CD4-positive, CD25-positive, alpha-beta regulatory T cell (primary cell): ENCODE data around the gene MAP3K13. TPM values are rescaled to one million over a fixed set of nuclear protein-coding genes. Genes with fewer than 3 reads are reported as not detected.

Source experiments
- ATAC-seq, 2 donors: fragments of 150-1000 bp; cut with Tn5 transposase; one replicate each; pipeline ENCODE4 v1.10.0; 2021; ENCODE audit warnings: low read depth in 2 of 2, moderate number of reproducible peaks in 2 of 2, moderate library complexity in 1 of 2
- DNase-seq, 3 donors: peaks; one replicate each; pipeline versions ENCODE4 v3.0.0 to v3.0.0-alpha.2; 2012 to 2022; ENCODE audit warnings: mixed read lengths in 1 of 3
- H3K27ac ChIP-seq: one replicate; pipeline ENCODE4 v1.7.0; 2013; ENCODE audit warnings: mild to moderate bottlenecking, low read length; ENCODE audit not compliant: insufficient read depth, poor library complexity, severe bottlenecking
- H3K27me3 ChIP-seq: one replicate; pipeline ENCODE4 v1.7.0; 2013; ENCODE audit warnings: low read length; ENCODE audit not compliant: control insufficient read depth, insufficient read depth
- H3K36me3 ChIP-seq: one replicate; pipeline ENCODE4 v1.7.0; 2013; ENCODE audit warnings: mild to moderate bottlenecking, low read length, moderate library complexity; ENCODE audit not compliant: control insufficient read depth, insufficient read depth
- H3K4me1 ChIP-seq: 2 replicates; pipeline ENCODE4 v1.7.0; 2013; ENCODE audit warnings: mild to moderate bottlenecking, low read length; ENCODE audit not compliant: insufficient read depth, control insufficient read depth, poor library complexity, severe bottlenecking
- H3K4me3 ChIP-seq: one replicate; pipeline ENCODE4 v1.7.0; 2013; ENCODE audit warnings: low read depth, mild to moderate bottlenecking, low read length, moderate library complexity
- H3K9me3 ChIP-seq, 2 experiments: 1 replicate in 1 of 2; 2 replicates in 1 of 2; pipeline ENCODE4 v1.7.0; 2013; ENCODE audit warnings: low read length in 2 of 2, mild to moderate bottlenecking in 1 of 2, moderate library complexity in 1 of 2; ENCODE audit not compliant: control insufficient read depth in 2 of 2
- H3K27ac Mint-ChIP-seq, 3 donors: one replicate each; pipeline ENCODE4 v1.8.0; 2020 to 2022; ENCODE audit warnings: mild to moderate bottlenecking in 3 of 3, mixed read lengths in 3 of 3, moderate library complexity in 2 of 3
- H3K27me3 Mint-ChIP-seq: one replicate; pipeline ENCODE4 v1.8.0; 2022; ENCODE audit warnings: mild to moderate bottlenecking, mixed read lengths
- H3K36me3 Mint-ChIP-seq: one replicate; pipeline ENCODE4 v1.8.0; 2020; ENCODE audit warnings: mixed read lengths
- H3K4me1 Mint-ChIP-seq, 4 donors: one replicate each; pipeline ENCODE4 v1.8.0; 2020 to 2022; ENCODE audit warnings: mixed read lengths in 4 of 4, mild to moderate bottlenecking in 1 of 4
- H3K4me3 Mint-ChIP-seq, 4 donors: one replicate each; pipeline ENCODE4 v1.8.0; 2020 to 2022; ENCODE audit warnings: mild to moderate bottlenecking in 4 of 4, mixed read lengths in 4 of 4, moderate library complexity in 3 of 4
- H3K9me3 Mint-ChIP-seq, 7 donors: one replicate each; pipeline ENCODE4 v1.8.0; 2020 to 2022; ENCODE audit warnings: mixed read lengths in 7 of 7, mild to moderate bottlenecking in 3 of 7, moderate library complexity in 2 of 7
- polyA plus RNA-seq, 4 donors: library from polyadenylated mRNA; unstranded; fragments of 300-500 nt; fragmentation: Illumina TruSeq; gene quantifications; one replicate each; pipeline ENCODE4 v1.2.3, GENCODE V29; 2021
- total RNA-seq: library from RNA; stranded (reverse); gene quantifications from one replicate; pipeline ENCODE4 v1.2.3, GENCODE V29; 2022

Gene MAP3K13
- total and polyA plus RNA-seq, 5 donors from 2014 or later, result 3.7 to 29.7 (median 22.2) TPM

DNA sequence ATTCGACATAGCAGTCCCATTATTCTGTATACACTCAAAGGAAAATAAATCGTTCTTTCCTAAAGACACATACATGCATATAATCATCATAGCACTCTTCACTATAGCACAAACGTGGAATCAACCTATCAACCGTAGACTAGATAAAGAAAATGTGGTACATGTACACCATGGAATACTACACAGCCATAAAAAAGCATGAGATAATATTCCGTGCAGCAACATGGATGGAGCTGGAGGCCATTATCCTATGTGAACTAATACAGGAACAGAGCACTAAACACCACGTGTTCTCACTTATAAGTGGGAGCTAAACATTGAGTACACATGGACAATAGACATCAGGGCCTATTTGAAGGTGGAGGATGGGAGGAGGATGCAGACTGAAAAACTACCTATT lies 12.1 kb upstream of the MAP3K13 start:
- Histone ChIP-seq H3K27me3 (peaks cover 1% of the 10 kb centered on the region), H3K27ac (no peak overlapping the region), H3K9me3 (no peaks in the 10 kb centered on the region), H3K36me3 (no peaks in the 10 kb centered on the region), H3K4me1 (no peaks in the 10 kb centered on the region), H3K4me3 (no peak overlapping the region)
- Mint-ChIP-seq H3K9me3 (peaks cover 0 to 8% (median 2%) of the 10 kb centered on the region in 7 donors), H3K27me3 (peaks cover 14% of the 10 kb centered on the region), H3K27ac (no peak overlapping the region), H3K4me3 (no peak overlapping the region), H3K4me1 (no peaks in the 10 kb centered on the region), H3K36me3 (no peaks in the 10 kb centered on the region)
- DNase-seq (no peak), ATAC-seq (no peak)

DNA sequence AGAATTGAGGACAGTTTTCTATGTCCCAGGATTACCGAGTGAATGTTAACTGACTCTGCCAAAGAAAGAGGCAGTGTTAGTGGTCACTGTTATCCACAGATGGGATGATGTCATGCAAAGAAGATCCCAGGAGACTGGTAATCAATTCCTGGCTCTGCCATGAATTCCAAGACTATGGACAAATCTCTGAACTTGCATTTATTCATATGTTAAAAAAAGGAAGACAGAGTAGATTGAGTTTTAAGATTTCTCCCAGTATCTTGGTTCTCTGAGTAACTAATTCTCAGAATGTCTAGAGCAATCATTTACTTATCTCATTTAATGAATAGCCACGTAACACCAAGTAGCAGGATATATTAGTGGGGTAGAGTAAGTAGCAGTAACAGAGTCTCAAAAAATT lies 11.5 kb upstream of the MAP3K13 start:
- ATAC-seq (no peak), DNase-seq (no peak)
- Mint-ChIP-seq H3K4me3 (no peak overlapping the region), H3K9me3 (peaks cover 0 to 8% (median 2%) of the 10 kb centered on the region in 7 donors), H3K27ac (no peak overlapping the region), H3K4me1 (no peaks in the 10 kb centered on the region), H3K27me3 (peaks cover 15% of the 10 kb centered on the region), H3K36me3 (no peaks in the 10 kb centered on the region)
- H3K27me3 ChIP-seq, result no peaks in the 10 kb centered on the region
- H3K4me1 ChIP-seq, result no peaks in the 10 kb centered on the region
- no peaks in the 10 kb centered on the region for H3K36me3 ChIP-seq
- no peak overlapping the region for H3K27ac ChIP-seq
- no peak overlapping the region for H3K4me3 ChIP-seq
- H3K9me3 ChIP-seq, result no peaks in the 10 kb centered on the region

DNA sequence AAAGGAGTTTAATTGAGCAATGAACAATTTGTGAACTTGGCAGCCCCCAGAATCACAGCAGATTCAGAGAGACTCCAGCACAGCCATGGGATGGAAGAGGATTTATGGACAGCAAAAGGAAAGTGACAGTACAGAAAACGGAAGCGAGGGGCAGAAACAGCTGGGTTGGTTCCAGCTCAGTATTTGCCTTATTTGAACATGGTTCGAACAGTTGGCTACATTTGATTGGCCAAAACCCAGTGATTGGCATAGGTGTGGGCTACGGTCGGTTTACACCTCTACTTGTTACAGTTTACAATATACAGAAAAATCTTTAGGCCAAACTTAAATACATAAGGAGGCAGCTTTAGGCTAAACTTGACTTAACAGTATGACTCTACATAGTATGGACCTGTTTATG lies 9.7 kb upstream of the MAP3K13 start:
- Histone ChIP-seq H3K27me3 (no peaks in the 10 kb centered on the region), H3K9me3 (no peaks in the 10 kb centered on the region), H3K27ac (no peak overlapping the region), H3K4me1 (no peaks in the 10 kb centered on the region), H3K36me3 (no peaks in the 10 kb centered on the region), H3K4me3 (no peak overlapping the region)
- no peaks in the 10 kb centered on the region for H3K36me3 Mint-ChIP-seq
- no peaks in the 10 kb centered on the region for H3K4me1 Mint-ChIP-seq
- DNase-seq (no peak), ATAC-seq (no peak)
- H3K27me3 Mint-ChIP-seq, result peaks cover 22% of the 10 kb centered on the region
- H3K4me3 Mint-ChIP-seq, result no peak overlapping the region
- no peak overlapping the region for H3K27ac Mint-ChIP-seq
- peaks cover 0 to 8% (median 2%) of the 10 kb centered on the region in 7 donors for H3K9me3 Mint-ChIP-seq

DNA sequence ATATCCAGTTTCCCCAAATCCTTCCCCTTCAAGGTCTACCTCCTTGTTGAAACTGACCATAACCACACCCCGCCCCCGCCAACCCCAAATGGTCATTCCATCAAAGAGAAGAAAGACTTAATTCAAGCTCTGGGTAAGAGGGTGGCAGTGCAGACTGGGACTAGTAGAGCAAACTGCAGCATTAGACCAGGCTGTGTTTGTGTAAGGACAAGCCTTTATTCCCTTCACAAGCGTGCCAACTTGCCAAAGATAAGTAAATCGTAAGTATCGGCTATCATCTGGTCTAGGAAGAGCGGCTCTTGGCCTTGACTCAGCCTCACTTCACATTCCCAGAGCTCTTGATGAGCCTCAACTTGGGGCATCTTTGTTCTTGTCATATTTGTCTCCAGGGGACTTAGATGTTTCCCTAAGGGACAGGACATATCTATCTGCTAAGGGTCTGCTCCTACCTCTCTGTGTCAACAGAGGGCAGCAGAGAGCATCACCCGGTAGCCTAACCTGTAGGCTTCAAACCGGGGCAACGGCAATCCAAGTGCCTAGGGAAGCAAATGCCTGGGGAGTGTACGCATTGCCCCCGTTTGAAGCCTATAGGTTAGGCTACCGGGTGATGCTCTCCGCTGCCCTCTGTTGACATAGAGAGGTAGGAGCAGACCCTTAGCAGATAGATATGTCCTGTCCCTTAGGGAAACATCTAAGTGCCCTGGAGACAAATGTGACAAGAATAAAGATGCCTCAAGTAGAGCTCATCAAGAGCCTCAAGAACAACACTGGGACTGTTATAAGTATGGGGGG lies 8.9 kb upstream of the MAP3K13 start:
- H3K9me3 ChIP-seq, result no peaks in the 10 kb centered on the region
- DNase-seq (peak; percentile 5 to 82 (median 39)), ATAC-seq (peak; percentile 69 to 77)
- Mint-ChIP-seq H3K27me3 (peaks cover 26% of the 10 kb centered on the region), H3K9me3 (peaks cover 0 to 8% (median 2%) of the 10 kb centered on the region in 7 donors), H3K27ac (peak overlapping the region in 1 of 3 donors; percentile 20), H3K36me3 (no peaks in the 10 kb centered on the region), H3K4me1 (no peaks in the 10 kb centered on the region), H3K4me3 (no peak overlapping the region)
- no peaks in the 10 kb centered on the region for H3K27me3 ChIP-seq
- H3K4me1 ChIP-seq, result no peaks in the 10 kb centered on the region
- H3K27ac ChIP-seq, result no peak overlapping the region
- H3K4me3 ChIP-seq, result no peak overlapping the region
- H3K36me3 ChIP-seq, result no peaks in the 10 kb centered on the region

DNA sequence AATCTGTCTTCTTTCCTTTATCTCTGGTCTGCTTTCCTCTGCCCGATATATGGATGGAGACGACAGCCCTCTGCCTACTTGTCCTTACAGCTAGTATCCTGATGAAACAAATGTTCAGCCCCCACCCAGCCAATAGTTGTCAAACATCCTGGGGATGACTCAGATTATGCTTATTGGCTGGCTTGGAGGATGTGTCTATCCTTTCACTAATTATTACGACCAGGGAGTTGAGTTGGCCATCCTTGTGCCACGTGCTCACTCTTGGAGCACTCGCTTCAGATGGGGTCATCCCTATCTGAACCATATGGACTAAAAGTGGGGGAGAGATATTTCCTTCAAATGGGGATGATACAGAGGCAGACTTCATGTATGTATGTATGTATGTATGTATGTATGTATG lies 6.4 kb upstream of the MAP3K13 start:
- Mint-ChIP-seq H3K36me3 (no peaks in the 10 kb centered on the region), H3K27ac (peak overlapping the region in 1 of 3 donors; percentile 88), H3K9me3 (peaks cover 0 to 2% (median 0%) of the 10 kb centered on the region in 7 donors), H3K4me1 (no peaks in the 10 kb centered on the region), H3K27me3 (peaks cover 20% of the 10 kb centered on the region), H3K4me3 (no peak overlapping the region)
- H3K27me3 ChIP-seq, result no peaks in the 10 kb centered on the region
- no peaks in the 10 kb centered on the region for H3K36me3 ChIP-seq
- H3K4me3 ChIP-seq, result no peak overlapping the region
- DNase-seq, result no peak
- no peak overlapping the region for H3K27ac ChIP-seq
- no peaks in the 10 kb centered on the region for H3K4me1 ChIP-seq
- no peak for ATAC-seq
- H3K9me3 ChIP-seq, result no peaks in the 10 kb centered on the region

DNA sequence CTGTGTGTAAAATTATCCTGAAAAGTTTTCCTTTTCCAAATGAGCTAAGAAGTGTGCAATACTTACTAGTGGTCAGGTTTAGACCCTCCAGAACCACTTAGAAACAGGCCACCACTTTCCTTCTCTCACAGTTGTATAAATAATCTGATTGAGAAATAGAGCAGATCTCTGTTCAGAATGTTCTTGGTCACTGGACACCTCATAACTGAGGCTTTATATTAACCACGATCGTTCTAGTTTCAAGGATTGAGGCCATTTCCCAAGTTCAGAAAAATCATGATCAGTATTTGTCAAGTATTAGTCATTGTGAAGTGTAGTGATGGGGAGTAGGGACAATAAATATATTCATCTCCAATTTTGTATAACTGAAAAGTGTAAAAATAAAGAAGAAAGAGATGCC lies 1.0 kb upstream of the MAP3K13 start:
- H3K4me3 ChIP-seq, result no peak overlapping the region
- Mint-ChIP-seq H3K4me3 (no peak overlapping the region), H3K27me3 (peaks cover 39% of the 10 kb centered on the region), H3K27ac (no peak overlapping the region), H3K36me3 (no peaks in the 10 kb centered on the region), H3K4me1 (peaks cover 7 to 13% (median 10%) of the 10 kb centered on the region in 4 donors), H3K9me3 (peaks cover 0 to 2% (median 0%) of the 10 kb centered on the region in 7 donors)
- DNase-seq (no peak), ATAC-seq (no peak)
- H3K27ac ChIP-seq, result no peak overlapping the region
- H3K9me3 ChIP-seq, result no peaks in the 10 kb centered on the region
- peaks cover 30% of the 10 kb centered on the region for H3K27me3 ChIP-seq
- H3K36me3 ChIP-seq, result no peaks in the 10 kb centered on the region
- H3K4me1 ChIP-seq, result peaks cover 5% of the 10 kb centered on the region

DNA sequence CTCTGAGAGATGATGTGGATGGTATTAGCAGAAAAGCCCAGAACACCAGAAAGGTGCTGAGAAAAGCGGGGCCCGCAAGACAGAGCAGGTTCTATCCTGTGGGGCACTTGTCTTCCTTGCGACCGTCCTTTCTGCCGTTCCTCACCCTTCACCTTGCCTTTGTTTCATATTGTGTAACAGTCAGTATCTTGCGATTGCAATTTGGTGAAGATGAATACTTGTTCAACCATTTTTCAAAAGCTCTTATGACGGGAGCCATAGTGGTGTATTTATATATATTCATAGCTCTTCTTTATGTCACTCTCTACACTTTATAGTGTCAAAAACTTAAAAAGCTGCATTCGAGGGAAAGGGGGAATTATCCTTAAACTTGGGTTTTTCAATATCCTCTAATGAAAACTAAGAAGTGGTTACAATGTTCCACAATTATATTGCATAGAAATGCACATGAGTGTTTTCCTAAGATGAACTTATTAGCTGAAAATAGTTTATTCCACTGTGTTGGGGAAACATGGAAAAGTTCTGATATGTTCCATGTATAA lies 797 bp downstream of the MAP3K13 start:
- Mint-ChIP-seq H3K27ac (peak overlapping the region in 1 of 3 donors; percentile 42), H3K9me3 (peaks cover 0 to 2% (median 0%) of the 10 kb centered on the region in 7 donors), H3K4me3 (peak overlapping the region in 2 of 4 donors; percentile 31 to 76), H3K36me3 (no peaks in the 10 kb centered on the region), H3K27me3 (peaks cover 39% of the 10 kb centered on the region), H3K4me1 (peaks cover 7 to 13% (median 10%) of the 10 kb centered on the region in 4 donors)
- Histone ChIP-seq H3K4me3 (peak overlapping the region; percentile 62), H3K9me3 (no peaks in the 10 kb centered on the region), H3K27me3 (peaks cover 30% of the 10 kb centered on the region), H3K36me3 (no peaks in the 10 kb centered on the region), H3K4me1 (peaks cover 5% of the 10 kb centered on the region), H3K27ac (no peak overlapping the region)
- ATAC-seq (no peak), DNase-seq (no peak)
